K562 treated with DMSO at 1 percent for 4 hours (cell line): Measurements from ENCODE around the gene C2CD2L. TPM values are rescaled to one million over a fixed set of nuclear protein-coding genes. Genes with fewer than 3 reads are reported as not detected.

Experiments used
- total RNA-seq: library from RNA; unstranded; fragments of 300-600 nt; gene quantifications from 2 replicates; pipeline ENCODE4 v1.2.3, GENCODE V29; 2022; ENCODE audit not compliant: insufficient read depth

The C2CD2L gene
- total RNA-seq: 27.8 and 33.7 TPM in 2 replicates

GRCh38 chr11:119106564-119107537 lies at the start of gene C2CD2L:
Gene C2CD2L, plus strand, starts transcription at chr11:119107344. Its CDS starts 398 bp downstream, at chr11:119107742.

GRCh38 chr11:119067371-119068222 lies 39.5 kb upstream of the C2CD2L start, which contains the start of gene VPS11:
Gene VPS11, plus strand, starts transcription at chr11:119067818. Its CDS starts 6 bp downstream, at chr11:119067824.

GRCh38 chr11:119084663-119085436 lies 22.3 kb upstream of the C2CD2L start, which contains the start of gene HMBS:
Gene HMBS, plus strand, starts transcription at chr11:119084881. Its CDS starts 153 bp downstream, at chr11:119085034.

GRCh38 chr11:119101759-119102423 lies 5.3 kb upstream of the C2CD2L start, which contains the start of gene DPAGT1:
Gene DPAGT1, minus strand, starts transcription at chr11:119101853. Its CDS starts 198 bp downstream, at chr11:119101655.

GRCh38 chr11:119121008-119121810 lies 14.1 kb downstream of the C2CD2L start, which contains the start of gene HINFP:
Gene HINFP, plus strand, starts transcription at chr11:119121580. Its CDS starts 5,365 bp downstream, at chr11:119126945.

GRCh38 chr11:119149018-119149785 lies 42.1 kb downstream of the C2CD2L start, which contains the start of gene ABCG4:
Gene ABCG4, plus strand, starts transcription at chr11:119149052. Its CDS starts 914 bp downstream, at chr11:119149966.

Other genes starting within 250 kb of the C2CD2L start
- gene CXCR5, start 223.5 kb upstream of the C2CD2L start, total RNA-seq: not detected in 2 replicates
- 8.3 and 14.2 TPM in 2 replicates for gene BCL9L, start 181.4 kb upstream of the C2CD2L start, total RNA-seq
- not detected in 2 replicates for gene UPK2, start 151.0 kb upstream of the C2CD2L start, total RNA-seq
- not detected in 2 replicates for gene FOXR1, start 135.6 kb upstream of the C2CD2L start, total RNA-seq
- 11.8 and 12.3 TPM in 2 replicates for gene CENATAC, start 109.2 kb upstream of the C2CD2L start, total RNA-seq
- gene RPS25, start 89.0 kb upstream of the C2CD2L start, total RNA-seq: 1,661 and 1,791 TPM in 2 replicates
- 131 and 148 TPM in 2 replicates for gene TRAPPC4, start 88.6 kb upstream of the C2CD2L start, total RNA-seq
- 36.3 and 44.7 TPM in 2 replicates for gene SLC37A4, start 76.5 kb upstream of the C2CD2L start, total RNA-seq
- 202 and 231 TPM in 2 replicates for gene HYOU1, start 50.1 kb upstream of the C2CD2L start, total RNA-seq
- gene VPS11, start 39.5 kb upstream of the C2CD2L start, total RNA-seq: 31.8 and 39.9 TPM in 2 replicates
- 107 and 137 TPM in 2 replicates for gene HMBS, start 22.5 kb upstream of the C2CD2L start, total RNA-seq
- 41.8 and 50.8 TPM in 2 replicates for gene DPAGT1, start 5.5 kb upstream of the C2CD2L start, total RNA-seq
- gene HINFP, start 14.2 kb downstream of the C2CD2L start, total RNA-seq: 28.5 and 31.2 TPM in 2 replicates
- gene ABCG4, start 41.7 kb downstream of the C2CD2L start, total RNA-seq: 0.17 TPM in 1 of 2 replicates, not detected in the other
- 1.6 and 2.0 TPM in 2 replicates for gene NLRX1, start 61.4 kb downstream of the C2CD2L start, total RNA-seq
- not detected in 2 replicates for gene NHERF4, start 78.1 kb downstream of the C2CD2L start, total RNA-seq
- 11.8 and 12.7 TPM in 2 replicates for gene CBL, start 99.0 kb downstream of the C2CD2L start, total RNA-seq
- gene MCAM, start 209.8 kb downstream of the C2CD2L start, total RNA-seq: 15.5 and 21.8 TPM in 2 replicates
- 39.5 and 47.2 TPM in 2 replicates for gene RNF26, start 227.2 kb downstream of the C2CD2L start, total RNA-seq
- gene C1QTNF5, start 233.5 kb downstream of the C2CD2L start, total RNA-seq: not detected in 2 replicates
- not detected in 2 replicates for gene MFRP, start 239.4 kb downstream of the C2CD2L start, total RNA-seq